Skeletal muscle cell (primary cell): ENCODE measurements around the gene OR2S2.
"Not testable (repeated sequence)": the region's sequence is repeated elsewhere in the genome, so short reads cannot be mapped to it uniquely, and the experiment has no call there.

ENCODE experiments used
- DNase-seq: peaks from one replicate; pipeline ENCODE4 v3.0.0-alpha.2; 2010; ENCODE audit warnings: low read depth
- H3K4me3 ChIP-seq: 2 replicates; pipeline ENCODE4 v1.5.1; 2011; ENCODE audit warnings: low read depth, mild to moderate bottlenecking, control low read depth, low read length, moderate library complexity

Gene OR2S2, protein sequence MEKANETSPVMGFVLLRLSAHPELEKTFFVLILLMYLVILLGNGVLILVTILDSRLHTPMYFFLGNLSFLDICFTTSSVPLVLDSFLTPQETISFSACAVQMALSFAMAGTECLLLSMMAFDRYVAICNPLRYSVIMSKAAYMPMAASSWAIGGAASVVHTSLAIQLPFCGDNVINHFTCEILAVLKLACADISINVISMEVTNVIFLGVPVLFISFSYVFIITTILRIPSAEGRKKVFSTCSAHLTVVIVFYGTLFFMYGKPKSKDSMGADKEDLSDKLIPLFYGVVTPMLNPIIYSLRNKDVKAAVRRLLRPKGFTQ

DNA sequence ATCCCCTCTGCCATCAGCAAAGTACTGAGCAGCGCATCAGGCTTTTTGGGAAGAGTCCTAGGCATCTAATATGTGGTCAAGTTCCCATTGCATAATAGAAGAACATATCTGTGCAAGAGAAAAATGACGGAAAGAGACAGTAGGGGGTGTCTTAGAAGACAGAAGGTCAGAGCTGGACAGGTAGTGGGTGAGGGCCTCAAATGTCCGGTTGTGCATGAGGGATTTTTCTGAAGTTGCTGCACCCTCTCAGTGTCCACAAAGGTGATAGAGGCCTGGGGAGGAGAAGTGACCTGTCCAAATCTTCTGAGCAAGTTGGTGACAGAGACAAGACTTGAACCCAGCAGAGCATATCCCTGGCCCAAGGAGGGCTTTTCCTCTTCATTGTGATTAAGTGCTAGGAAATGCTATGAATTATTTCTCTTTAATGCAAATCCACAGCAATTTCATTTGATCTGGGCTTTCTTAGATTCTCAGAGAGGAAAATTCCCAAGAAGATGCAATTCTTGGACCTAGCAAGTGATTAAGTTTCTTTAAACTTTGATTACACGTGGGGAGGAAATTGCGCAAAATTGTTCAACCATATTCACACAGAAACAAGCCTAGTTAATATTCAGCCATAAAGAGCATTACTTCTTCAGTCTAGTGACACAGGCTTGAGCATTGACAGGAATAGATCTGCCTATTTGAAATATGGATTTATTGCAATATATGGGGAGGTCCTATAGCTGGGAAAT, at the start of gene OR2S2:
TSS of gene OR2S2 (minus strand) at position 51 of the 734 bp plus-strand sequence. CDS start 56 bp downstream, outside the sequence.
- no peak for DNase-seq
- H3K4me3 ChIP-seq: no peak within 1 kb of the TSS

DNA sequence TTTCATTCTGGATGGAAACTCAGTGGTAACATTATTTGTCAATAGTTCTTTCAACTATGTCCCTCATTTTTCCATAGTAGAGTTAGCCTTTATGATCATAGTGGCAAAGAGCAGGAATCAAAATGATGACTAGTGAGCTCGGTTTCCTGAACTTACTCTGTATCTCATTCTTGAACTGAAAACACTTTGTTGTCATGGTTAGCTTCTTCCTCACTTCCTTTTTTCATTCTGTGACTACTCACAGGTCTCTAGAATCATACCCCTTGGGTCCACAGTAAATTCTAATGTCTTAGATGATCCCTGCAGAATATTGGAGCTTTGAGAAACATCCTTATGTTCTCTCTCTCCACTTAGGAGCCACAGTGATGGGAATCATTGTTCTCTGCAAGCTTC, 49.4 kb upstream of the OR2S2 start:
- DNase-seq: no peak

DNA sequence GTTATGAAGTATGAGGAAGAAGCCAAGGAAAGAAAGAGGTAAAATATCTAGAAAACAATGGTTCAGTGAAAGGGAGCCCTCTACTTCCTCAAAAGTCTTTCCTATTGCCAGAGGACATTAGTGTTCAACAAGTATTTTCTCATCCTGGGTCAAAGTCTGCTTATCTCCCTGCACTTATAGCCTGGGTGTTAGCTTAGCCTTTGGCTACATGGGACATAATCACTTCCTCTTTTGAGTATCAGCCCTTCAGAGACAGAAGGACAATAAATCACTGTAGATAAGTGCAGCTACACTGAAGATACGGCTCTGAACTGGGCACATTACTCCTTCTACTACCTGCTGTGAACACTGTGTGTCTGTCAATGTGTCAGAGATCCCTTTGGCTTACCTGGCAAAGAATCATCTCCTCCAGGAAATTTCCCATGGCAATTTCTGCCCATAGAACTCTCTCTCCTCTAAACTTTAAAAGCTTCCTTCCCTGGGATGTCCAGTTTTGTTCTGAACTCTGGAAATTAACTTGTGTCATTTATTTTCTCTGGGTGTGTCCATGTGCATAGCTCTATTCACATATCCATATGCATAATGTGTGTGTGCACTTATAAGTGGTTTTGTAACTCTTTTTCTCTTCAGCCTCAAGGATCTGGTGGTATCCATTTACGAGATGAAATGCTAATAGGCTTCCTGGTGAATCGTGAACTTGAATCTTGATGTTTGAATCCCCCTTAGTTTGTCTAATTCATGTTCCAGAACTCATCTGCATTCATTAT, 48.8 kb upstream of the OR2S2 start:
- DNase-seq: no peak
- no peak overlapping the region for H3K4me3 ChIP-seq

More for the DNA sequence above, 49.4 kb upstream of the OR2S2 start:
- H3K4me3 ChIP-seq: no peak overlapping the region

DNA sequence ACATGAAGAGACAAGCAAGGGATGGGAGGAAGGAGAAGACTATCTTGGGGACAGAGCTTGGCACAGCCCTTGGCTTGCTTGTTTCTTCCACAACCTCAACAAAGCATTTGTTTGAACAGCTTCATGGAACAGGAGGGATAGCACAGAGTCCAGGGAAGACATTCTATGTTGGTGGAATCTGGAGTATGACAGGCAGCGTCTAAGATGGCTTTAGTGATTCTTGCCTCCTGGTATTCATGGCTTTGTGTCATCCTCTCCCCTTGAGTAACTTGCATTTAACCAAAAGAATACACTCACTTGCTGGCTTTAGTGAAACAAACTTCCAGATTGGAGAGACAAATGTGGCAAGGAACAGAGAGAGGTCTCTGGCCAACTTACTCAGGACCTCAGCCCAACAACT, 47.9 kb upstream of the OR2S2 start:
- no peak overlapping the region for H3K4me3 ChIP-seq

DNA sequence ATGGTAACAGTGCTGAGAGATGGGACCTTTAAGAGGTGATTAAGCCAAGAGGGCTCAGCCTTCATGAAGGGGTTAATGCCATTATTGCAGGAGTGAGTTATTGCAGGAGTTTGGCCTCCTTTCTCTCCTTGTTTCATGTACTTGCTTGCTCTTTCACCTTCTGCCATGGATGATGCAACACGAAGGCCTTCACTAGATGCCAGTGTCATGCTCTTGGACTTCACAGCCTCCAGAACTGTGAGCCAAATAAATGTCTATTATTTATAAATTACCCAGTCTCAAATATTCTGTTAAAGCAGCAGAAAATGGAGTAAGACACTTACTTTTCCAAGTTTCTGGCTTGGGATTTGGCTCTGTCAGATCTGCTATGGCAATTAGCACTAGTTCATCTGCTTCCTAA, 40.4 kb upstream of the OR2S2 start:
- no peak overlapping the region for H3K4me3 ChIP-seq
- no peak for DNase-seq

More for the DNA sequence above, 47.9 kb upstream of the OR2S2 start:
- DNase-seq: no peak

DNA sequence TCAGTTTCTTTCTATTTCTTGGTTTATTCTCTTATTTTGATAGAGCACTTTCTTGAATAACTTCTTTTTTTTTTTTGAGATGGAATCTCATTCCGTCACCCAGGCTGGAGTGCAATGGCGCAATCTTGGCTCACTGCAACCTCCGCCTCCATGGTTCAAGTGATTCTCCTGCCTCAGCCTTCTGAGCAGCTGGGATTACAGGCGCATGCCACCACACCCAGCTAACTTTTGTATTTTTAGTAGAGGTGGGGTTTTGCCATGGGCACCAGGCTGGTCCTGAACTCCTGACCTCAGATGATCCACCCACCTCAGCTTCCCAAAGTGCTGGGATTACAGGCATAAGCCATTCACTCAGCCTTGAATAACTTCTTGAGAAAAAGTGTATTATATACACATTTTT, 39.1 kb upstream of the OR2S2 start:
- DNase-seq, H3K4me3 ChIP-seq: not testable (repeated sequence)

DNA sequence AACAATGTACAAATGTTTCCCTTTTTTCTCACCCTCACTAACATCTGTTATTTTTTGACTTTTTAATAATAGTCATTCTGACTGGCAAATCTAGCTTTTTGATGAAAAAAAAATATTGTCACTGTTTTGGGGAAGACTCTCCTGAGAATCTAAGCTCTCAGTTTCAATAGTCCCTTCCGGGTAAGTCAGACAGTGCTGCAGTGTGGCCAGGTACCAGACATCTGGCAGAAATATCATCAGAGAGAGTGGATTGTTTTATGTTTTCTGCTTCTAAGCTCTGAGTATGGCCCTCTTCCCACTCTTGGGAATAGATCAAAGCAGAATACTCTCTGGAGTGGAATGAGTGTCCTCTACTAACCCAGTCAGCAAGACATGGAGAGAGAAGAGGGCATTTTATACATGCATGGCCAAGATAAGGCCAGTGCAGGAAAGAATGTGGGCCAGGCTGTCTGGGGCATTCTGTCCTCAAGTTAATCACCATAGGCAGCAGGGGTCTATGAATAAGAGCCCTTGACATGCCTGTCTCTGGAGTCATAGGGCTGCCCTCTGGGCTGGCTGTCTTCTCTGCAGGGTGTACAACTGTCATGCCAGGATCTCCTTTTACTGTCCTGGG, 38.5 kb upstream of the OR2S2 start:
- H3K4me3 ChIP-seq: no peak overlapping the region
- DNase-seq: peak; percentile 9

DNA sequence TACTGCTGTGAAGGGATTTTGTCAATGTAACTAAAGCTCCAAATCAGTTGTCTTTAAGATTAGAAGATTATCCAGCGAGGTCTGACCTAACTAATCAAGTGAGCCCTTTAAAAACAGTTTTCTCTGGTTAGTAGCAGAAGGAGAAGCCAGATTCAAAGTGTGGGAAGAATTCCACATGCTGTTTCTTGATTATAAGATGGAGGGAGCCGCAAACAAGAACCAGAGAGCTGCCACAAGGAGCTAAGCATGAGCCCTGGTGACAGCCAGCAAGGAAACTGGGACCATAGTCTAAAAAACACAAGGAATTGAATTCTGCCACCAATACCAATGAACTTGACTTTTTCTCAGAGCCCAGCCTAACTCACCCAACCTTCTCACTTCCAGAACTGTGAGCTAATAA, 37.0 kb upstream of the OR2S2 start:
- no peak overlapping the region for H3K4me3 ChIP-seq
- no peak for DNase-seq

DNA sequence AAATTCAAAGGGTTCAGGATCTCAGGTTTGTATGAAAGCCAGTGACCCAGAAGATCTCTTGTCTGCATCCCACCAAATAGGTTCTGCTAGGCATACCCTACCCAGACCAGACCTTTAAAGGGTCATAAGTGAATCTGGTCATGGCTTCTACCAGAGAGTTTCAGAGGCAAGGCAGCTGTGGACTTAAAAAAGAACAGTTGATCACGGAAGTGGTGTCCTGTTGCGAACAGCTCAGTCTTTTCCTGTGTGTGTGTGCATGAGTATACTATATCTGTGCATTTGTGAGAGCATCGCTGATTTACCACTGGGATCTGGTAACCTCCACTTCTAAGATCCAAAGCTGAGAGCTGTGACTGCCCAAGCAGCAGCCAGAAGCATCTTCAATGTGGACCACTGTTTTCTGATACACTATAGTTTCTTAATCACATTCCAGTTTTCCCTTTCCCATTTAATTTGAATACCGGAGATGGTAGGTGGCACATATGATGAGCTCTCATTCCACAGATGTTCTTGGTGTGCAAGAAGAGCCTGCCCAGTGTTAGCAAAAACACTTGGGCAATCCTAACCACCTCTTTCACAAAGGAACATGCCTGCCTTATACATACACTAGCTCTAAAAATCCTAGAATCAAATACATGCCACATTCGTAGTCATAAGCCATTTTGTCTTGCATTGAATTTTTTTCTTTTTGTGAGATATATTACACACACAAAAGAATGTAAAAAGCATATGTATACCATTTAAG, 36.2 kb upstream of the OR2S2 start:
- DNase-seq: peak; percentile 20
- no peak overlapping the region for H3K4me3 ChIP-seq

DNA sequence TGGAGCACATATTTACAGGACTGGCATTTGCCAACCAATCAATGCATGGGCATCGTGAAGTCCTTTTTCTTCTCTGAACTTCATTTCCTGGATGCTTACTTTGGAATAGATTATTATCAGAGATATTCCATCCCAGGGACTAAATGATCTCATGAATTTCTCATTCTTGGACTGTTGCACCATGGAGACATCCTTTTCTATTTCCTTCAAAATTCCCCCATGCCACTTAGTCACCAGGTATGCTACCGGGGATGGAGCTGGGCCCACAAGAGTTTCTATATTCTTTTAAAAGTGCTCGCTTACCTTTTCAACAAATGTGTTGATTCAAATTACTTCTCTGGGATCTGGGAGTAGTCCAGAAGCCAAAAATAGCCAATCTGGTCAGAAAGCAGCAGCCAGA, 35.2 kb upstream of the OR2S2 start:
- not testable (repeated sequence) for H3K4me3 ChIP-seq, DNase-seq

DNA sequence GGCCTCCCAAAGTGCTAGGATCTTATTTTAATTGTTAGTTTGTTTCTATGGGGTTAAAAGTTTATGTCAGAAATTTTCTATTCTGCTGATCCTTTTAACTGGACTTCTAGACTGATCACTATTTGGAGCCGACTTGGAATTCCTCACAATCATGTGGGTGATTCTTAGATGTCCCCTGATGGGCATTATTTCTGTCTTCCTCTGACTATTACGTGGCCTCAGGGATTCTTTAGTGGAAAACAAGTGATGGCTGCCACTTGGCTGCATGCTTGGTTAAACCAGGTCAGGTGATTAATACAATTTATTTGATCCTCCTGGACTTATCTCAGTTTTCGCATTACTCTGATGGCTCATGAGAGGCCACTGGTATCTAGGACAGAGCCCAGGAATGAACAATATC, 32.2 kb upstream of the OR2S2 start:
- H3K4me3 ChIP-seq: no peak overlapping the region
- DNase-seq: no peak

DNA sequence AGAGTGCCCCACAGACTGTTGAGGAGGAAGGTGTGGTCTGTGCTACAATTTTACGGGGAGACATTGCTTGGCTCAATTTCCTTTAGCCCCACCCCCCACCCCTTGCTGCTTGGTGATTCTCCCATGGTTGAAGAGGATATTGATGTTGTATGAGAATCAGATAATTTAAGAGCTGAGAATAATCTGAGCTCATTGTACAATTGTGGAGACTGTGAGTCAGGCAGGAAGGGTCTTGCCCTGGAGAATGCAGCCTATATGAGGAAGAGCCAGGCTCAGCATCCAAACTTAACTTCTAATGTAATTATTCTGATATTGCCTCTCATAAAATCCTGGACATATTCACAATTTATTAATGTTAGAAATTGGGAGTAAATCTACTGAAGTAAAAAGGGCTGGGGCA, 26.1 kb upstream of the OR2S2 start:
- no peak overlapping the region for H3K4me3 ChIP-seq
- DNase-seq: no peak

DNA sequence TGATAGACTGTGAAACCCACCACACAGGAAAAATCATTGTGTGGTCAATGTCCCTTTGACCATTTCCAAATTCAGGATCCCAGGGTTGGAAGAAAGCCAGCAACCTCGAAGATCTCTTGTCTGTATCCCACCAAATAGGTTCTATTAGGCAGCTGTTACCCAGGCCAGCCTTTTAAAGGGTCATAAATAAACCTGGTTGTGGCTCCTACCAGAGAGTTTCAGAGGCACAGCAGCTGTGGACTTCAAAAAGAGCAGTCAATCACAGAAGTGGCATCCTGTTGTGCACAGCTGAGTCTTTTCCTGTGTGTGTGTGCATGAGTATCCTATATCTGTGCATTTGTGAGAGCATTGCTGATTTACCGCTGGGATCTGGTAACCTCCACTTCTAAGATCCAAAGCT, 23.7 kb upstream of the OR2S2 start:
- H3K4me3 ChIP-seq: no peak overlapping the region
- no peak for DNase-seq

DNA sequence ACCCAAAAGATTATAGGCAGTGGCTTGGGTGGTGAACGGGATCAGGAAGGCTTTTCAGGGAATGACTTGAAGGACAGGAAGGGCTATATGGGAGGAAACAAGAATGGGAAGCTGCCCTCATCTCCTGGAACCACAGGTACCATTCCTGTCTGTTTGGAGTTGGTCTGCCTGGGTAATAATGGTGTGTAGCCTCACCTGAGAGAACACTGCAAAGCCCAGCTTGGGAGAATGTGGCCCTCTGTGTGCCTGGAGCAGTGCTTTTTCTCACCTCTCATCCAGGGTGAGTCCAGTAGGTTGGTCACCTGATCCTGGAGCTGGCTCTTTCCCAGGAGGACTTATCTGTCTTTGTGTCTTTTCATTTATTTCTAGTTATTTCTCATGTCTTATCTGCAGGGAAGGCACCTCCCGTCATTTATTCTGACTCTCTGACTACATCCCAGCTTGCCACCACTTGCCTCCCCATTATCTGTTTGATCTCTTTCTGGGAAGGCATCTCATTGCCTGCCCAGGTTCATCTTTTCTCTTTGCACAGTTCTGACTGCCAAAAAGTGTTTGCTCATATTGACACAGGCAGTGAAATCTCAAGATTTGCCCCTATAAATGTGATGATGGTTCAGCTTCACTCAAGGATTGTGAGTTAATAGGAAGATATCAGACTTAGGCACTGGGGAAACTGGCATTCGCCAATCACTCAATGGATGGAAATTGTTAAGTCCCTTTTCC, 22.5 kb upstream of the OR2S2 start:
- no peak overlapping the region for H3K4me3 ChIP-seq
- DNase-seq: no peak

DNA sequence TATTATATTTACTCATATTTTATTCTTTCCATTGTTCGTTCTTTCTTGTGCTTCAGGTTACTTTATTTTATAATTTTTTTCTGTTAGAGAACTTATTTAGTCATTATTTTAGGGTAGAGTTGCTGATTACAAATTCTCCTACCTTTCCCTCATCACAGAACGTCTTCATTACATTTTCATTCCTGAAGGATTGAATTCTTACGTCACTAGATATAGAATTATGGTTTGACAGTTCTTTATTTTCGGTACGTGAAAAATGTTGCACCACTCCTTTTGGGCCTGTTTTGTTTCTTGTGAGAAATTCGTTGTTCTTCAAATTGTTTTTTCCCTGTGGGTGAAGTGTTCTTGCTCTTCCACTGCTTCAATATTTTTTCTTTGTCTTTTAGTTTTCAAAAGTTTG, 20.8 kb upstream of the OR2S2 start:
- no peak overlapping the region for H3K4me3 ChIP-seq

DNA sequence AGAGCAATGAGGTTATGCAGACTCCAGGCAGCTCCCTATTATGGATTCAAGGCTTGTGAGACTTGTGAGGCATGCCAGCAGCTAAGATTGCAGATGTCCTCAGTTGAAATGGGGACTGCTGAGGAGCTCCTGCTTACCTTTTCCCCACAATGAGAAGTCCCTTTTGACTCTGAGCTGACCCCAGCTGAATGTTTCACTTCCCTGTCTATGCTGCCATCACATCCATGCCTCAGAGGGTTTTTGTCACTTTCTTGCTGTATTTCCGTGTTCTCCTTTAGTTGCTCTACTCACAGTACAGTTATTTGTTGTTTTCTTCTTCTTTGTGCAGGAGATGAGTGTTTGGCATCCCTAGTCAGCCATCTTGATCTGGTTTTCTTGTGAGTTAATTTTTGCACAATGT, 18.8 kb upstream of the OR2S2 start:
- H3K4me3 ChIP-seq: no peak overlapping the region
- DNase-seq: no peak

More for the DNA sequence above, 20.8 kb upstream of the OR2S2 start:
- no peak for DNase-seq

DNA sequence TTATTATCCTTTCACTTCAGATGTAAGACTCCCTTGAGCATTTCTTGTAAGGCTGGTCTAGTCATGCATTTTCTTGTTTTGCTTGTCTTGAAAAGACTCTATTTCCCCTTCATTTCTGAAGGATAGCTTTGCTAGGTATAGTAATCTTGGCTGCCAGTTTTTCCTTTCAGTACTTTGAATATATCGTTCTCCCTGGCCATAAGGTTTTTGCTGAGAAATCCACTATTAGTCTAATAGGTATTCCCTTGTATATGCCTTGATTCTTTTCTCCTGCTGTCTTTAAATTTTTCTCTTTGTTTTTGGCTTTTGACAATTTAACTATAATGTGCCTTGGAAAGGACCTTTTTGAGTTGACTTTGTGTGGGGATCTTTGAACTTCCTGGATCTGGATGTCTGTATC, 16.8 kb upstream of the OR2S2 start:
- no peak for DNase-seq
- no peak overlapping the region for H3K4me3 ChIP-seq

DNA sequence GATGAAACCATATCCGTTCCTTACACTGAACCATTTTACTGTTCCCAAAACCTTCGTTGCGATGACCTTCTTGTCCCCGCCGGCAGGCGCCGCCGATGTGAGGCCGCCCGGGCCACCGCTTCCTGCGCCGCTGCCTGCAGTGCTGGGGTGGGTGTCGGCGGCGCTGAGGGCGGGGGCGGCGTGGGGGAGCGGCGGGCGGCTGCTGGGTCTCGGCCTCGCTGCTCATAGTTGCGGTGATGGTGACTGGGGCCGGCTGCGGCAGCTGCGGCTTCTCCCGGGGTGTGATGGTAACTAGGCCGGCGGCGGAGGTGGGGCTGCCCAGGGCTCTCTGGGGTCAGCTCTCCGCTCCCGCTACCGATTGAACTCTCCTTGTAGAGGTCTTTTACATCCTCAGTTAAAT, 14.1 kb upstream of the OR2S2 start:
- no peak overlapping the region for H3K4me3 ChIP-seq
- no peak for DNase-seq

DNA sequence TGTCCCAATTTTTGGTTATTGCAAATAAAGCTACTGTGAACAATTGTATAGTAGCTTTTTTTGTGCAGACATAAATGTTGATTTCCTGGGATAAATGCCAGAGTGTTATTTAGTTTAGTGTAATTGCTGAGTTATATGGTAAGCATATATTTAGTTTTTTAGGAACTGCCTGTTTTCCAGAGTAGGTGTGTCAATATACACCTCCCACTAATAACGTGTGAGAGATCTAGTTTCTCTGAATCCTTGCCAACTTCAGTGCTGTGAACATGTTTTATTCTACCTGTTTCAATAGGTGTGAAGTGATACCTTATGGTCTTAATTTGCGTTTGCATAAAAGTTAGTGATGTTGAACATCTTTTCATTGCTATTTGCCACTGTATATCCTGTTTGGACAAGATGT, 9.1 kb upstream of the OR2S2 start:
- no peak for DNase-seq
- H3K4me3 ChIP-seq: no peak overlapping the region
